ENCODE data around the gene PLOD2.

The PLOD2 gene

DNA sequence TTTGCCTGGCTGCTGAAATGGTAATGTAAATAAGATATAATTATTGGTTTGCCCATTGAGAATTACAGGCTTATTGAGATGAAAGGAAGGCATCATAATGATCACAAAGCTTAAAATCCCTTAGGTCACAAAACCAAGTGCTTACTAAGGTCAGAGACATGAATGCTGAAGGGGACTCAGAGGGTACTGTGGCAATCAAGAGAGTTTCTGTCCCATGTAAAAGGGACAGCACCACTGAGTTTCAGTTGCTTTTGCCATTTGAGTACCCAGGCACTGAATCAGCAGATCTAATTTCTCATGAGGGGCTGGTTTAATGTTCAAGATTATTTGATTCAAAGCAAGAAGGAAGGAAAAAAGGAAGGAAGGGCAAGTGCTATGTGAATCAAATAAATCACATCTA is 127.0 kb downstream of the PLOD2 start:
- no peak for DNase-seq

GRCh38 chr3:146026547-146026946 is 134.4 kb downstream of the PLOD2 start:
- DNase-seq = no peak

GRCh38 chr3:146024260-146024659 is 136.7 kb downstream of the PLOD2 start:
- no peak for DNase-seq

DNA sequence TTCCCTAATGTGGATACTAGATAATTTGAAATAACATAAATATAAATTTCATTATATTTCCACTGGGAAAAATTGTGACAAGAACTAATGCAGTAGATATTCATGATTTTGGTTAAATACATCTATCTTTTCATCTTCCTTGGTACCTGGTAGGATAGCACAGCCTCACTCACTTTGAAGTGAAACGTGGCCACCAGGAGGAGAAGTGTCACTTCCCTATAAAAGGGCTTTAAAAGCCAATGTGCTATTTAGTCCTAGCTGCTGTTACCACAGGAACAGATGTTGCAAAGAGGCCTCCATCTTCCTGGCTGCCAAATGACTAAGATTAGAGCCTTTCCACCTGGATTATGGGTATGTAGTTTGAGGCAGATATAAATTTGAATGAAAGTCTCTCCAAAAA is 140.0 kb downstream of the PLOD2 start:
- no peak for DNase-seq

- no peak for DNase-seq
Observed at GRCh38 chr3:146019508-146019907, 141.5 kb downstream of the PLOD2 start.
